HK-2 (cell line): Measurements from ENCODE around the gene CCL21.
A peak's percentile ranks its signal among the peaks of the same experiment; 100 is the strongest.

Experiments used
- DNase-seq: peaks from one replicate; pipeline ENCODE4 v3.0.0-alpha.2; 2018; ENCODE audit not compliant: unreplicated experiment

The CCL21 gene

DNA sequence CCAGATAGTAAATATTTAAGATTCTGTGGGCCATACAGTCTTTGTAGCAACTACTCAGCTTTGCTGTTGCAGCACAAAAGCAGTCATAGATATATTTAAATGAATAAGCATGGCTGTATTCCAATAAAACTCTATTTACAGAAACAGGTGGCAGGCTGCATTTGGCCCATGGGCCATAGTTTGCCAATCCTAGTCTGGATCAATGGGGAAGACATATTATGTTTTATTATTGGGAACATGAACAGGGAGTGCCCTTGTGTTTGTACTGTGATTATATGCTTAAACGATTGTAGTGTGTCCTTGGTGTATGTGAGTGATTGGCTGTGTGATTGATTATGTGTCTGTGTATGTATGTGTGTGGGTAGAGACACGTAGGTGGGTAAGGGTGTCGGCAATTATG lies 35.5 kb downstream of the CCL21 start:
- no peak for DNase-seq

DNA sequence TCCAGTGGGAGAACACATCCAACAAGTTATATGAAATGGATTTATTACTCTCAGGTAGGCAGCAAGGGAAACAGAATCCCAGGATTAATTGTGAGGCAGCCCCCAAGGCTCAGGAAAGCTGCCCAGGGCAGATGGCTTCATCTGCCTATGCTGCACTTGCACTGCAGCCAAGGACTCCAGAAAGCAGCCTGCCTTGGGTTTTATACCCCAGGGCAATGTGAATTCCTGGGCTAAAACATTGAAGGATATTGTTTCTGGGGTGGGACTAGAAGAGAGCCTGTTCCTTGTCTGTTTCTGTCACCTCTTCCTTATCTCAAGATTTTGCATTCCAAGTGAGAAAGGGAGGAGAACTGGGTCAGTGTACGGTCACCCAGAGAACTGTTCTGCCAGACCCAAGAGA lies 38.6 kb downstream of the CCL21 start:
- no peak for DNase-seq

DNA sequence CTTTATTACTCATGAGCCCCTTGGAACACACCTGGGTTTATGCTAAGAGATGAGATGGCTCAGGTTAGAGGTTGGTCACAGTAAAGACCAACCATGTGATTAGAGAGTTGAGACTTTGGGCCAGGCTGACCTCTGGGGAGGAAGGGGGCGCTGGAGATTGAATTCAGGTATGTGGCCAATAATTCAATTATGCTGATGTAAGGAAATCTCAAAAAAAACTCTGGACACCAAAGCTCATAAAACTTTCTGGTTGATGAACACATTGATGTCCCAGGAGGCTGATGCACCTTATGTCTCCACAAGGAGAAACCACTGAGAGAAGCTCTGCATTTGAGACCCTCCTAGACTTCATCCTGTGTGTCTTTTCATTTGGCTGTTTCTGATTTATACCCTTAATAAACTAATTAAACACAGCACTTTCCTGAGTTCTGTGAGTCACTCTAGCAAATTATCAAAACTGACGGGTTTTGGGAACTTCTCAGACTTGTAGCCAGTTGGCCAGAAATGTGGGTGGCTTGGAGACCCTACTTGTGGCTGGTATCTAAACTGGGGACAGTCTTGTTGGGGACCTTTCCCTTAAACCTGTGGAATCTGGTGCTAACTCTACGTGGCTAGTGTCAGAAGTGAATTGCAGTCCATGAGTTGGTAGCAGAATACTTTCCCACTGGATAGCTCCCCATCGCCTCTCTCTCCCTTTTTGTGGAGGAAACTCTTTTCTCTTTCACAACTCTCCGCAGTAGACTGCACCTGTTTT lies 40.0 kb downstream of the CCL21 start:
- no peak for DNase-seq

DNA sequence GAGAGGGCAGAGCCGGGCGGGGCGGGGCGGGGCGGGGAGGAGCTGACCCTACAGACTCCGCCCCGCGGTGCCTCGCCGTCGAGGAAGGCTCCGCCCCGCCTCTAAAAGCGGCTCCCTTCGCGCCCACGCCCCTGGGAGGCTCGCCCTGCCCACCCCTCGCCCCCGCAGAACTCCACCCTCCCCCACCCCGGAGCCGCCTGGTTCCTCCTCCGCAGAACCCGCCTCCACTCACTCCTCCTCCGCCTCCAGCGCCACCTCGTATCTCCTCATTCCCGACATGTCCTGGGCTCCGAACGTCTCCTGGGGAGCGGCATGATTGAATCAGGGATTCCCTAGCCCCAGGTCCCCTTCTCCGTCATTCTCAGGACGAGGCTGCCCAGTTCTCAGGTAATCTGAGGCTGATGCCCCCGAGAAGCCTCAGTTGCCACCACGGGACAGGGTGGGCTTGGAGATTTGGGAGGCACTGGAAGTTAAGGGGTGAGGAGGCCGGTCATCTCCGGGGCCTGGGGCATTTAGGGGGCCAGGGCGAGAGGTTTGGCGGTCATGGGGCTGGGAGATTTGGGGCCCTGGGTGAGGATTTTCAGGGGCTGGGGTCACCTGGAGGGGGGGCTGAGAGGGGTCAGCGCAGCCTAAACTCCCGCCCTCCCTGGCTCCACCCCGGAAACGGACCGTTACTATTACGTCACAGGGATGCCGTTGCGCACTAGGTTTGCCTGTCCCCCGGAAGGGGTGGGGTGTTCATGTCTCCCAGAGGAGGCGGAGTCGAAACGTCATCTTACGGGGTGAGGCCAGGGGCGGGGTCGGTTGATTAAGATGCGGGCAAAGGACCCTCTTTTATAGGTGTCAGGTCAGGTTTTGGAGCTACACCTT lies 44.3 kb downstream of the CCL21 start:
- peak; percentile 89 for DNase-seq

DNA sequence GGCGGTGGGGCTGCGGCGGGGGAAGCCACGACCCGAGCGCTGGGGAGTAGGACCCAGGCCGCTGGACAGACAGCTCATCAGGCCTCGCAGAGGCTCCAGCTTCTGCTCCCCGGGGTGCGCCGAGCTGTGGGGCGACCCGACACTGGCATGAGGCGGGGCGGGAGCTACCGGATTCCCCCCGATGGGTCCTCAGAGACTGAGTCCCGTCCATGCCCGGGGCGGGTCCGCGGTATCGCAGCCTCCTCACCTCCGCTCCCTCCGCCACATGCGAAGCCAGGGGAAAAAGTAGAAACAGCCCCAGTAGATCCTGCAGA lies 44.9 kb downstream of the CCL21 start:
- no peak for DNase-seq

DNA sequence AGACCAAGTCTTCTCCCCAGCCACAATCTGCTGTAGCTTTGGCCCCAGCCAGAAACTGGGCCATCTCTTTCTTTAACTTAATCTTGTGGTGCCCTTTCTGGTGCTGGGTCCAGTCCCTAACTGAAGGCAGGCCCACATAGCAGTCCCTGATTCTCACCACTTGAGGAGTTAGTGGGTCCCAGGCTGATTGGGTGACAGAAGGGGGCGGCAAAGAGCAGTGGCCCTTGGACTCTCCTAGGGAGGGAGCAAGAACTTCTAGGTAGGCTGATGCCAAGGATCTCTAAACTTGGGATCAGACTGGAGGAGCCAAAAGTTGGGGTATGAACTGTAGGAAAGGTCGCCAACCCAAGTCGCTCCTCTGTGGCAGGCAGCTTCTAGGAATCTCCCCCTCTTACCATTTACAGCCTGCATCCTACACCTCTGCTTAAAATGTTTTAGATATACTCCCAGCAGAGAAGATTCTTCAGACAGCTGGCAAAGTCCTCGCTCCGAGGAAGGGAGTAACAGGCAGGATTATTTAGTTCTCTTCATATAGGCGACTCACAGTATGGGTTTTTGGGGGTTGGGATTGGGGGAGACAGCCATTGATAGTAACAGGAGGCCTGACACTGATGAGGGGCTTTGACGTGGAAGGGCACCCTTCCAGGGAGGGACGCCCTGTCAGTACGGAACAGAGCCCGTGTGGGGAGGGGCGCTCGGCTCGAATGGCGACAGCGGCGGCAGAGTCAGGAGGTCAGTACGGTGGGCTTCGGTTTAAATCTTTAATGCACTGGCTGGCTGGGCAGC lies 45.5 kb downstream of the CCL21 start:
- DNase-seq: peak; percentile 61

DNA sequence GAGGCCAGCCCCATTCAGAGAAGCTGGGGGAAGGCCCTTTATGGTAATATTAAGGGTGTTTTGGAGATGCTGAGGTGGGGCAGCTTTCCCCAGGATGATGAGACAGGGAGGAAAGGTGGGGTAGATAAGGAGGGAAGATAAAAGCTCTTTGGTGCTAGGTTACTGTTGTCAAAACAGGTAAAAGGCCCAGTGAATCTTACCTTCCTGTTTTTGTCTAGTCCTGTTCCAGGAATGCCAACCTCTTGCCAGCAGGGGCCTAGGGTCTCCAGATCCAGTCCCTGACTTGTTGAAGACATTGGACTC lies 46.7 kb downstream of the CCL21 start:
- no peak for DNase-seq

DNA sequence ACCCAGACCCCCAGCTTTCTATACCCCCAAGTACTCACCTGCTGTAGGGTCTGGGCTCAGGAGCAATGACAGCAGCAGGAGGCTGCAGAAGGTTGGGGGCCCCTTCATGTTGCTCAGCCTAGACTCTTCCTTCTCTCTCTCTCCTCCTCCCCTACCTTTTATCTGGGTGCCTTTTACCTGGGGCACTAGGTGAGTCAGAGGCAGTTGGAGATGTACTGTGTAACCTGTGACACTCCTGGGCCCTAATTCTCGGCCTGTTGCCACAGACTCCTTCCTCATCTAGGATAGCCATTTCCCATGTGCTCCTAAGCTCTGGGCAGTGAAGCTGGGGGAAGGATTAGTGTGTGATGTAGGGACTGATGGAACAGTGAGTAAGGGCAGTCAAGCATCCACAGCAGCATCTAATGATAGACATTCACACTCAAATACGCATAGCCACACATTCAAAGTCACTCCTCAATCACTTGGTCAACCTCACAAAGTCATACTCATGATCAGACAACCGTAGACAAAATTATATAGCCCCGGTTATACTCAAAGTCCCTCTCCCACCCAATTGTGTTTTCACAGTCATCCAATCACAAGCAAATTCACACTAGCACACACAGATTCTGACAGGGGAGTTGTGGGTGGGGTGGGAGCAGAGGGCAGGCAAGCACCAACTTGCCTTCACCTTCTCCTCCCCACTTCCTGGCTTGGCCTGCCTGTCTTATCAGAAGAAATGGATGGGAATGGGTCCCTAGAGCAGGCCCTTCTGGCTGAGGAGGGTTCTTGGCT lies 47.2 kb downstream of the CCL21 start, which contains the start of gene CCL27:
CCL27 (minus strand) TSS at position 132 of the 777 bp plus-strand sequence; CDS start at position 108, 24 bp downstream.
- no peak for DNase-seq

DNA sequence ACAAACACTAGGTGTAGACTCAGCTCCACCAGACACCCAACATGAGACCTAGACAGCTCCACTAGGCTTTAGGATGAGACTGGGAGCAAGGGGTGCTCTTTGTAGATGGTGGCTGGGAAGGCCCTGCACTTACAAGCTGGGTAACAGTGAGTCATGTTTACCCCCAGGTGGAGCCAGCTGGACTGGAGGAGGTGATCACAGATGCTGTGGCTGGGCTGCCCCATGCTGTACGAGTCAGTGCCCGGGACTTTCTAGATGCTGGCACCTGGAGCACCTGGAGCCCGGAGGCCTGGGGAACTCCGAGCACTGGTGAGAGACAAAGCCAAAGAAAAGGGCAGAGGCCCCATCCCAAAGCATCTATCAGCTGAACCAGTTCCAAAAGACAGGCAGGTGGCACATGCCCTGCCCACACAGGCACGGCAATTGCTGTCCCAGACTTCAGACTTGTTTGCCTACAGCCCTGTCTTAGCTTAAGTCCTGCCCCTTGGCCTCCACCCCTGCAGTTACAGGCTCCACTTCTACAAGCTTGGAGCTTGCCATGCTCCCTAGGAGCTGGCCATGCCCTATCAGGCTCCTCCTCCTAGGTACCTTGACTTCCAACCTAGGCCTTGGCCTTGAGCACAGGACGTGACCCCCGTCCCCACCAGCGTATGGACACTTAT lies 50.2 kb downstream of the CCL21 start:
- DNase-seq: no peak
